HUES48 (cell line): ENCODE data around the gene RFX5.

Experiments
- H3K27ac ChIP-seq: one replicate; pipeline ENCODE4 v1.7.0; 2013; ENCODE audit warnings: low read depth, low read length, inconsistent platforms
- H3K27me3 ChIP-seq: 2 replicates; pipeline ENCODE4 v1.6.1; 2013; ENCODE audit warnings: mild to moderate bottlenecking, low read length; ENCODE audit not compliant: control insufficient read depth, insufficient read depth
- H3K36me3 ChIP-seq: 2 replicates; pipeline ENCODE4 v1.6.1; 2013; ENCODE audit warnings: low read length; ENCODE audit not compliant: control insufficient read depth, insufficient read depth
- H3K4me1 ChIP-seq: 2 replicates; pipeline ENCODE4 v1.6.1; 2013; ENCODE audit warnings: mild to moderate bottlenecking, low read length; ENCODE audit not compliant: control insufficient read depth, insufficient read depth
- H3K4me3 ChIP-seq: 2 replicates; pipeline ENCODE4 v1.5.1; 2013; ENCODE audit warnings: mild to moderate bottlenecking, low read depth, low read length
- H3K9ac ChIP-seq: 2 replicates; pipeline ENCODE4 v1.6.1; 2013; ENCODE audit warnings: mild to moderate bottlenecking, low read depth, low read length, moderate library complexity
- H3K9me3 ChIP-seq: 2 replicates; pipeline ENCODE4 v1.6.1; 2013; ENCODE audit warnings: low read length; ENCODE audit not compliant: control insufficient read depth, insufficient read depth

RFX5 gene

GRCh38 chr1:151371370-151372057, 24.5 kb upstream of the RFX5 start:
- Histone ChIP-seq H3K4me1 (peaks cover 5% of the 10 kb centered on the region; the same call in 1 of the 2 replicates), H3K27me3 (no peaks in the 10 kb centered on the region), H3K9me3 (no peaks in the 10 kb centered on the region), H3K9ac (no peak overlapping the region), H3K36me3 (peaks cover 3% of the 10 kb centered on the region; the same call in 1 of the 2 replicates), H3K27ac (no peak overlapping the region), H3K4me3 (no peak overlapping the region)

GRCh38 chr1:151370211-151370911, 23.3 kb upstream of the RFX5 start:
- H3K4me3 ChIP-seq = no peak overlapping the region
- no peaks in the 10 kb centered on the region for H3K9me3 ChIP-seq
- H3K27me3 ChIP-seq = no peaks in the 10 kb centered on the region
- no peak overlapping the region for H3K27ac ChIP-seq
- no peak overlapping the region for H3K9ac ChIP-seq
- peaks cover 5% of the 10 kb centered on the region; the same call in 1 of the 2 replicates for H3K4me1 ChIP-seq
- peaks cover 7% of the 10 kb centered on the region; the same call in 1 of the 2 replicates for H3K36me3 ChIP-seq

- Histone ChIP-seq H3K27me3 (no peaks in the 10 kb centered on the region), H3K27ac (no peak overlapping the region), H3K9me3 (no peaks in the 10 kb centered on the region), H3K4me3 (no peak overlapping the region), H3K4me1 (peaks cover 5% of the 10 kb centered on the region; the same call in 1 of the 2 replicates), H3K9ac (no peak overlapping the region), H3K36me3 (peaks cover 12% of the 10 kb centered on the region; the same call in 1 of the 2 replicates)
Observed at GRCh38 chr1:151369621-151370048, 22.6 kb upstream of the RFX5 start.

- Histone ChIP-seq H3K4me3 (no peak overlapping the region), H3K27ac (no peak overlapping the region), H3K4me1 (peaks cover 5% of the 10 kb centered on the region; the same call in 1 of the 2 replicates), H3K27me3 (no peaks in the 10 kb centered on the region), H3K9ac (no peak overlapping the region), H3K36me3 (peaks cover 16% of the 10 kb centered on the region; the same call in 1 of the 2 replicates), H3K9me3 (no peaks in the 10 kb centered on the region)
Observed at GRCh38 chr1:151369302-151369610, 22.2 kb upstream of the RFX5 start.

- Histone ChIP-seq H3K27ac (no peak overlapping the region), H3K9me3 (no peaks in the 10 kb centered on the region; the same call in 1 of the 2 replicates), H3K27me3 (no peaks in the 10 kb centered on the region), H3K4me3 (no peak overlapping the region), H3K9ac (no peak overlapping the region), H3K4me1 (peaks cover 5% of the 10 kb centered on the region; the same call in 1 of the 2 replicates), H3K36me3 (peaks cover 19% of the 10 kb centered on the region; the same call in 1 of the 2 replicates)
Observed at GRCh38 chr1:151368393-151369301, 21.6 kb upstream of the RFX5 start.

GRCh38 chr1:151367658-151368392, 20.8 kb upstream of the RFX5 start:
- Histone ChIP-seq H3K36me3 (peaks cover 19% of the 10 kb centered on the region; the same call in 1 of the 2 replicates), H3K9ac (no peak overlapping the region), H3K27ac (no peak overlapping the region), H3K4me1 (peaks cover 5% of the 10 kb centered on the region; the same call in 1 of the 2 replicates), H3K4me3 (no peak overlapping the region), H3K27me3 (no peaks in the 10 kb centered on the region), H3K9me3 (peaks cover 2% of the 10 kb centered on the region; the same call in 1 of the 2 replicates)

GRCh38 chr1:151364996-151365395, 17.9 kb upstream of the RFX5 start:
- H3K9ac ChIP-seq = no peak overlapping the region
- H3K27me3 ChIP-seq = no peaks in the 10 kb centered on the region
- no peak overlapping the region for H3K27ac ChIP-seq
- no peak overlapping the region for H3K4me3 ChIP-seq
- peaks cover 14% of the 10 kb centered on the region; the same call in 1 of the 2 replicates for H3K9me3 ChIP-seq
- H3K36me3 ChIP-seq = peaks cover 19% of the 10 kb centered on the region; the same call in 1 of the 2 replicates
- H3K4me1 ChIP-seq = no peaks in the 10 kb centered on the region

- Histone ChIP-seq H3K36me3 (peaks cover 16% of the 10 kb centered on the region; the same call in 1 of the 2 replicates), H3K4me3 (no peak overlapping the region), H3K9ac (no peak overlapping the region), H3K27ac (no peak overlapping the region), H3K9me3 (peaks cover 14% of the 10 kb centered on the region; the same call in 1 of the 2 replicates), H3K4me1 (no peaks in the 10 kb centered on the region), H3K27me3 (no peaks in the 10 kb centered on the region)
Observed at GRCh38 chr1:151362308-151363155, 15.5 kb upstream of the RFX5 start.

GRCh38 chr1:151361883-151362282, 14.8 kb upstream of the RFX5 start:
- Histone ChIP-seq H3K9ac (no peak overlapping the region), H3K4me1 (no peaks in the 10 kb centered on the region), H3K4me3 (no peak overlapping the region), H3K27me3 (no peaks in the 10 kb centered on the region), H3K36me3 (peaks cover 16% of the 10 kb centered on the region; the same call in 1 of the 2 replicates), H3K9me3 (peaks cover 14% of the 10 kb centered on the region; the same call in 1 of the 2 replicates), H3K27ac (no peak overlapping the region)
